Uterus (tissue), 2 donors: ENCODE data around the gene KCNQ1.

Source experiments
- POLR2A ChIP-seq, 2 donors: fragments of 450-650 bp; IDR thresholded peaks; one replicate each; pipeline ENCODE4 v1.6.1; 2016; ENCODE audit warnings: antibody characterized with exemption in 2 of 2, mild to moderate bottlenecking in 1 of 2, moderate library complexity in 1 of 2
- TF ChIP-seq, protein P1 (sequence below), 4 experiments: fragments of 200-600 bp in 2 of 4; fragments of 450-650 bp in 2 of 4; sonication (generic) in 2 of 4; IDR thresholded peaks; one replicate each; pipeline ENCODE4 v1.5.1; 2016 to 2019; ENCODE audit warnings: antibody characterized with exemption in 4 of 4, mild to moderate bottlenecking in 2 of 4, moderate library complexity in 1 of 4

DNA sequence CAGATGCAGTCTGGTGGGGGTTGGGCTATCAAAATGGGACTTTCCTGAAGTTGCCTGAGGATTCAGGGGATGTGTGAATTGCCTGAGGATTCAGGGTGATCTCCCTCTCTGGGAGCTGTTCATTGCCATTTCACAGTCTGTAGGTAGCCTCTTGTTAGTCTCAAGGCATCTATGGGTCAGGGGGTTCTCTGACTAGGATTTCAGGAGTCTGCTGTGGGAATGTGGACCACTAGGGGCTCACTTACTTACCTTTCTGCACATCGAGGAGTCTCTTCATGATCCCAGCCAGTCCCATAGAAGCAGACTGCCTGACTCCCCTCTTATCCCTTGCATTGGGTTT, 200.9 kb downstream of the KCNQ1 start:
- TF ChIP-seq, protein P1, sequence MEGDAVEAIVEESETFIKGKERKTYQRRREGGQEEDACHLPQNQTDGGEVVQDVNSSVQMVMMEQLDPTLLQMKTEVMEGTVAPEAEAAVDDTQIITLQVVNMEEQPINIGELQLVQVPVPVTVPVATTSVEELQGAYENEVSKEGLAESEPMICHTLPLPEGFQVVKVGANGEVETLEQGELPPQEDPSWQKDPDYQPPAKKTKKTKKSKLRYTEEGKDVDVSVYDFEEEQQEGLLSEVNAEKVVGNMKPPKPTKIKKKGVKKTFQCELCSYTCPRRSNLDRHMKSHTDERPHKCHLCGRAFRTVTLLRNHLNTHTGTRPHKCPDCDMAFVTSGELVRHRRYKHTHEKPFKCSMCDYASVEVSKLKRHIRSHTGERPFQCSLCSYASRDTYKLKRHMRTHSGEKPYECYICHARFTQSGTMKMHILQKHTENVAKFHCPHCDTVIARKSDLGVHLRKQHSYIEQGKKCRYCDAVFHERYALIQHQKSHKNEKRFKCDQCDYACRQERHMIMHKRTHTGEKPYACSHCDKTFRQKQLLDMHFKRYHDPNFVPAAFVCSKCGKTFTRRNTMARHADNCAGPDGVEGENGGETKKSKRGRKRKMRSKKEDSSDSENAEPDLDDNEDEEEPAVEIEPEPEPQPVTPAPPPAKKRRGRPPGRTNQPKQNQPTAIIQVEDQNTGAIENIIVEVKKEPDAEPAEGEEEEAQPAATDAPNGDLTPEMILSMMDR (IDR thresholded peaks at IDR 0.05): no peak
- no peak for TF ChIP-seq POLR2A (IDR thresholded peaks at IDR 0.05)
